GM12878 (cell line): ENCODE results near the gene KLHL8. TPM values are rescaled to one million over a fixed set of nuclear protein-coding genes. Genes with fewer than 3 reads are reported as not detected.

Experiments used
- ATAC-seq: fragments of 200-7000 bp; cut with Tn5 transposase; 3 replicates; pipeline ENCODE4 v1.9.1; 2020; ENCODE audit warnings: mild to moderate bottlenecking, moderate library complexity
- BruUV-seq: library from RNA; stranded (reverse); fragments of 400-500 nt; replicated peaks from 2 replicates; lab custom pipeline; 2021; lab: Mats Ljungman, UMichigan
- CTCF ChIA-PET: fragments of 300-600 bp; sonication (Branson Sonifier 250); formaldehyde crosslinking; extraction: SDS; loops from one replicate; lab custom pipeline; 2021; ENCODE audit warnings: inconsistent platforms; lab: Yijun Ruan, JAX
- POLR2A ChIA-PET: fragments of 350-600 bp; formaldehyde crosslinking; extraction: SDS; loops from one replicate; lab custom pipeline; 2021; ENCODE audit warnings: inconsistent platforms; lab: Charles Lee
- RAD21 ChIA-PET: fragments of 300-600 bp; sonication (Branson Sonifier 250); formaldehyde crosslinking; loops from one replicate; lab custom pipeline; 2023; ENCODE audit warnings: antibody characterized with exemption; ENCODE audit not compliant: unreplicated experiment; lab: Charles Lee
- SMC1A ChIA-PET: fragments of 300-600 bp; sonication (Branson Sonifier 250); formaldehyde crosslinking; loops from one replicate; lab custom pipeline; 2023; ENCODE audit not compliant: unreplicated experiment, uncharacterized antibody; lab: Charles Lee
- DNase-seq: peaks from one replicate; pipeline ENCODE4 v3.0.0-alpha.2; 2011; ENCODE audit warnings: low read depth, low spot score
- FAIRE-seq: peaks from 3 replicates; lab custom pipeline; 2011; peaks lifted over from hg19 to GRCh38; lab: Jason Lieb, UNC
- H2AFZ ChIP-seq: 2 replicates; pipeline ENCODE4 v1.6.0; 2011; ENCODE audit warnings: low read depth, low read length, control low read depth; ENCODE audit not compliant: control insufficient read depth
- H3K27ac ChIP-seq: 2 replicates; pipeline ENCODE4 v1.5.1; 2011; ENCODE audit warnings: control low read depth; ENCODE audit not compliant: control insufficient read depth, insufficient read depth
- H3K27me3 ChIP-seq, 2 experiments: replicated peaks in 1 of 2; 2 replicates each; pipeline versions ENCODE4 v1.6.0 to v1.6.1; 2011; ENCODE audit warnings: low read length in 1 of 2; ENCODE audit not compliant: control insufficient read depth in 2 of 2, insufficient read depth in 2 of 2
- H3K36me3 ChIP-seq, 2 experiments: 2 replicates each; pipeline ENCODE4 v1.5.1; 2011; ENCODE audit warnings: low read length in 1 of 2; ENCODE audit not compliant: control insufficient read depth in 2 of 2, insufficient read depth in 2 of 2
- H3K4me1 ChIP-seq: 2 replicates; pipeline ENCODE4 v1.6.1; 2011; ENCODE audit warnings: mild to moderate bottlenecking, low read length, moderate library complexity, mixed read lengths; ENCODE audit not compliant: control insufficient read depth, insufficient read depth
- H3K4me2 ChIP-seq: 2 replicates; pipeline ENCODE4 v1.6.0; 2011; ENCODE audit warnings: control low read depth; ENCODE audit not compliant: control insufficient read depth, insufficient read depth
- H3K4me3 ChIP-seq: fragments of 200-600 bp; sonication (generic); 2 replicates; pipeline ENCODE4 v1.5.1; 2016
- H3K79me2 ChIP-seq: 2 replicates; pipeline ENCODE4 v1.6.0; 2011; ENCODE audit warnings: low read length; ENCODE audit not compliant: control insufficient read depth, insufficient read depth
- H3K9ac ChIP-seq: 2 replicates; pipeline ENCODE4 v1.8.0; 2011; ENCODE audit warnings: low read length, control low read depth, mixed read lengths; ENCODE audit not compliant: control insufficient read depth, insufficient read depth
- H3K9me3 ChIP-seq: replicated peaks from 3 replicates; pipeline ENCODE4 v1.5.1; 2011; ENCODE audit warnings: mild to moderate bottlenecking, low read length; ENCODE audit not compliant: control insufficient read depth, insufficient read depth
- H4K20me1 ChIP-seq: 2 replicates; pipeline ENCODE4 v1.6.0; 2011; ENCODE audit not compliant: control insufficient read depth, insufficient read depth
- CBFB ChIP-seq: IDR thresholded peaks from 2 replicates; pipeline ENCODE4 v1.6.1; 2016; ENCODE audit warnings: antibody characterized with exemption, low read depth
- CEBPB ChIP-seq, 2 experiments: fragments of 150-350 bp in 1 of 2; IDR thresholded peaks; 2 replicates each; pipeline ENCODE4 v1.6.1; 2012 to 2014; ENCODE audit warnings: low read depth in 2 of 2, low read length in 2 of 2, borderline replicate concordance in 1 of 2, inconsistent platforms in 1 of 2
- EP300 ChIP-seq, 2 experiments: fragments of 150-350 bp in 1 of 2; IDR thresholded peaks; 2 replicates each; pipeline ENCODE4 v1.6.1; 2011 to 2012; ENCODE audit warnings: low read depth in 2 of 2, low read length in 2 of 2, borderline replicate concordance in 1 of 2, improper control_type of control experiment in 1 of 2, inconsistent platforms in 1 of 2; ENCODE audit not compliant: control insufficient read depth in 1 of 2
- JUND ChIP-seq: IDR thresholded peaks from 2 replicates; pipeline ENCODE4 v1.6.1; 2012; ENCODE audit warnings: low read depth, mild to moderate bottlenecking, low read length, improper control_type of control experiment, moderate library complexity
- MTA2 ChIP-seq: fragments of 450-650 bp; IDR thresholded peaks from 2 replicates; pipeline ENCODE4 v1.6.1; 2016; ENCODE audit warnings: low read depth, mild to moderate bottlenecking, moderate library complexity
- PML ChIP-seq: IDR thresholded peaks from 2 replicates; pipeline ENCODE4 v1.6.1; 2012; ENCODE audit warnings: low read length, inconsistent platforms
- RAD51 ChIP-seq: fragments of 450-650 bp; IDR thresholded peaks from 2 replicates; pipeline ENCODE4 v1.6.1; 2016; ENCODE audit warnings: moderate library complexity, mild to moderate bottlenecking, inconsistent platforms
- RBBP5 ChIP-seq: fragments of 200-600 bp; sonication (generic); conservative IDR thresholded peaks from 2 replicates; pipeline ENCODE4 v1.6.1; 2016
- SIN3A ChIP-seq: IDR thresholded peaks from 2 replicates; pipeline ENCODE4 v1.6.1; 2012; ENCODE audit warnings: low read depth, low read length, improper control_type of control experiment
- TCF7 ChIP-seq: IDR thresholded peaks from 2 replicates; pipeline ENCODE4 v1.6.1; 2014; ENCODE audit warnings: antibody characterized with exemption, borderline replicate concordance
- WGBS: methylation state at CpG from one replicate; pipeline ENCODE4 v1.1.6; 2016; ENCODE audit warnings: low lambda C conversion rate; ENCODE audit not compliant: insufficient replicate concordance, insufficient coverage; ENCODE audit errors: missing lambda C conversion rate; 5-methylcytosine and 5-hydroxymethylcytosine counted together
- in situ Hi-C: fragments of 300-500 bp; cut with MboI; formaldehyde crosslinking; loops from 9 replicates; pipeline ENCODE4 v1.14.3; 2018; ENCODE audit warnings: mixed read lengths
- intact Hi-C: fragments of 100-400 bp; cut with micrococcal nuclease; formaldehyde crosslinking; loops from one replicate; pipeline ENCODE4 v1.14.2; 2022; ENCODE audit not compliant: unreplicated experiment
- polyA plus RNA-seq, 11 experiments: library from polyadenylated mRNA; depleted of rRNA in 4 of 11; unstranded in 6 of 11; stranded (reverse) in 5 of 11; fragments of >200 nt; fragmentation: Nextera tagmentation in 4 of 11; fragmentation: Illumina TruSeq in 1 of 11; extraction: Ambion mirVana in 4 of 11; extraction: Trizol in 1 of 11; gene quantifications; 1 replicate in 1 of 11; 2 replicates in 10 of 11; pipeline versions ENCODE4 v1.2.1 to v1.2.3, GENCODE V29; 2011 to 2016; ENCODE audit warnings: inconsistent platforms in 2 of 11, missing spikeins in 2 of 11, low read depth in 1 of 11
- total RNA-seq, 4 experiments: library from RNA; depleted of rRNA in 3 of 4; stranded (reverse); fragments of >200 nt in 3 of 4; fragmentation: Illumina TruSeq in 1 of 4; extraction: Trizol in 1 of 4; gene quantifications; 2 replicates each; pipeline versions ENCODE4 v1.2.1 to v1.2.3, GENCODE V29; 2013 to 2021
- TF ChIP-seq, protein P1 (sequence below): IDR thresholded peaks from 2 replicates; pipeline ENCODE4 v1.6.1; 2011; ENCODE audit warnings: borderline replicate concordance, low read depth, mild to moderate bottlenecking, moderate library complexity, low read length; ENCODE audit not compliant: insufficient read depth, poor library complexity, severe bottlenecking
- TF ChIP-seq, protein P2 (sequence below): IDR thresholded peaks from 2 replicates; pipeline ENCODE4 v1.6.1; 2011; ENCODE audit warnings: mild to moderate bottlenecking, low read depth, low read length, moderate library complexity; ENCODE audit not compliant: insufficient replicate concordance
- TF ChIP-seq, protein P3 (sequence below): fragments of 450-650 bp; IDR thresholded peaks from 2 replicates; pipeline ENCODE4 v1.6.1; 2017; ENCODE audit warnings: mild to moderate bottlenecking, moderate library complexity
- TF ChIP-seq, protein P4 (sequence below): fragments of 450-650 bp; IDR thresholded peaks from 2 replicates; pipeline ENCODE4 v1.6.1; 2017; ENCODE audit warnings: mild to moderate bottlenecking, low read depth, inconsistent platforms; ENCODE audit not compliant: poor library complexity, severe bottlenecking

The KLHL8 gene
- total and polyA plus RNA-seq, 10 of the 15 experiments (the other 5 are each of a cell fraction or from before 2014, with no cell fraction given), result 4.5 to 13.1 (median 9.0) TPM

DNA sequence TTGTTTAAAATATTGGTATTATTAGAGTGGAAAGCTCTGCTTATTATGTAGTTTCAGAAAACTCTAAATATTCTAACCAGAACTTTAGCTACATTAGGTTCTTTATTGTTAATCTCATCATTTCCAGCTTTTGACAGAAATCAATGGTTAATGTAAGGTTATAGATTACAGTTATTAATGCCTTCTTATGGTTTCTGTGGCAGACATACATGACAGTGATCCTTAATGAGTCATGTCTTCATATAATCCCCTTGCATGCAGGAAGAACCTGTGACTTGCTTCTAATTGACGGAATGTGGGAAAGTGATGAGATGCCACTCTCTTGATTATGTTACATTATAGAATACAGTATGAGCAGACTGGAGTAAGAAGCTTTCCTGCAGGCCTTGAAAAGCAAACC, 23.5 kb downstream of the KLHL8 start:
- ATAC-seq, result no peak
- no peak overlapping the region for H3K9ac ChIP-seq
- ChIA-PET CTCF (interaction anchor here (1.0 kb wide), 2 partner anchors 22 to 47 kb away, joined by 3 to 6 read pairs; no protein-coding TSS in a partner anchor), SMC1A (interaction anchor here (0.9 to 1.5 kb wide), 6 partner anchors 10 to 45 kb away, joined by 3 to 6 read pairs (median 3); no protein-coding TSS in a partner anchor), POLR2A (interaction anchor here (0.6 to 0.8 kb wide), 3 partner anchors 9 to 80 kb away, joined by 3 to 4 read pairs (median 3); no protein-coding TSS in a partner anchor), RAD21 (interaction anchor here (0.8 kb wide), 1 partner anchor 252 kb away, joined by 3 read pairs; no protein-coding TSS in a partner anchor)
- no TSS peak for BruUV-seq
- WGBS, result 88% methylated on average over 1 of the region's 1 CpG
- no peak overlapping the region for H2AFZ ChIP-seq
- intact Hi-C loops (no loop called here), in situ Hi-C loops (no loop called here)
- no peak overlapping the region for H3K27ac ChIP-seq
- H3K4me3 ChIP-seq, result no peak overlapping the region
- DNase-seq, result no peak
- H3K27me3 ChIP-seq, result no peaks in the 10 kb centered on the region
- no peaks in the 10 kb centered on the region for H3K36me3 ChIP-seq
- no peaks in the 10 kb centered on the region; the same call in 2 of the 3 replicates for H3K9me3 ChIP-seq
- no peak overlapping the region for H3K4me2 ChIP-seq
- peaks cover 27% of the 10 kb centered on the region for H3K79me2 ChIP-seq
- peaks cover 3% of the 10 kb centered on the region; the same call in 1 of the 2 replicates for H3K4me1 ChIP-seq
- FAIRE-seq, result no peak
- no peaks in the 10 kb centered on the region for H4K20me1 ChIP-seq
- no peak for TF ChIP-seq TCF7
- TF ChIP-seq RAD51, result no peak
- TF ChIP-seq MTA2, result no peak
- TF ChIP-seq CEBPB (IDR thresholded peaks at IDR 0.05; ENCODE audit: borderline replicate concordance in 1 of 2, low read depth in 2 of 2, low read length in 2 of 2), result no peak
- TF ChIP-seq SIN3A, result no peak
- TF ChIP-seq, protein P1, sequence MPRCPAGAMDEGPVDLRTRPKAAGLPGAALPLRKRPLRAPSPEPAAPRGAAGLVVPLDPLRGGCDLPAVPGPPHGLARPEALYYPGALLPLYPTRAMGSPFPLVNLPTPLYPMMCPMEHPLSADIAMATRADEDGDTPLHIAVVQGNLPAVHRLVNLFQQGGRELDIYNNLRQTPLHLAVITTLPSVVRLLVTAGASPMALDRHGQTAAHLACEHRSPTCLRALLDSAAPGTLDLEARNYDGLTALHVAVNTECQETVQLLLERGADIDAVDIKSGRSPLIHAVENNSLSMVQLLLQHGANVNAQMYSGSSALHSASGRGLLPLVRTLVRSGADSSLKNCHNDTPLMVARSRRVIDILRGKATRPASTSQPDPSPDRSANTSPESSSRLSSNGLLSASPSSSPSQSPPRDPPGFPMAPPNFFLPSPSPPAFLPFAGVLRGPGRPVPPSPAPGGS, result no peak
- TF ChIP-seq, protein P2, sequence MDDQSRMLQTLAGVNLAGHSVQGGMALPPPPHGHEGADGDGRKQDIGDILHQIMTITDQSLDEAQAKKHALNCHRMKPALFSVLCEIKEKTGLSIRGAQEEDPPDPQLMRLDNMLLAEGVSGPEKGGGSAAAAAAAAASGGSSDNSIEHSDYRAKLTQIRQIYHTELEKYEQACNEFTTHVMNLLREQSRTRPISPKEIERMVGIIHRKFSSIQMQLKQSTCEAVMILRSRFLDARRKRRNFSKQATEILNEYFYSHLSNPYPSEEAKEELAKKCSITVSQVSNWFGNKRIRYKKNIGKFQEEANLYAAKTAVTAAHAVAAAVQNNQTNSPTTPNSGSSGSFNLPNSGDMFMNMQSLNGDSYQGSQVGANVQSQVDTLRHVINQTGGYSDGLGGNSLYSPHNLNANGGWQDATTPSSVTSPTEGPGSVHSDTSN, result no peak
- no peak for TF ChIP-seq RBBP5
- TF ChIP-seq EP300 (IDR thresholded peaks at IDR 0.05; ENCODE audit: borderline replicate concordance in 1 of 2, control insufficient read depth in 1 of 2, low read depth in 2 of 2, low read length in 2 of 2), result no peak
- TF ChIP-seq, protein P3, sequence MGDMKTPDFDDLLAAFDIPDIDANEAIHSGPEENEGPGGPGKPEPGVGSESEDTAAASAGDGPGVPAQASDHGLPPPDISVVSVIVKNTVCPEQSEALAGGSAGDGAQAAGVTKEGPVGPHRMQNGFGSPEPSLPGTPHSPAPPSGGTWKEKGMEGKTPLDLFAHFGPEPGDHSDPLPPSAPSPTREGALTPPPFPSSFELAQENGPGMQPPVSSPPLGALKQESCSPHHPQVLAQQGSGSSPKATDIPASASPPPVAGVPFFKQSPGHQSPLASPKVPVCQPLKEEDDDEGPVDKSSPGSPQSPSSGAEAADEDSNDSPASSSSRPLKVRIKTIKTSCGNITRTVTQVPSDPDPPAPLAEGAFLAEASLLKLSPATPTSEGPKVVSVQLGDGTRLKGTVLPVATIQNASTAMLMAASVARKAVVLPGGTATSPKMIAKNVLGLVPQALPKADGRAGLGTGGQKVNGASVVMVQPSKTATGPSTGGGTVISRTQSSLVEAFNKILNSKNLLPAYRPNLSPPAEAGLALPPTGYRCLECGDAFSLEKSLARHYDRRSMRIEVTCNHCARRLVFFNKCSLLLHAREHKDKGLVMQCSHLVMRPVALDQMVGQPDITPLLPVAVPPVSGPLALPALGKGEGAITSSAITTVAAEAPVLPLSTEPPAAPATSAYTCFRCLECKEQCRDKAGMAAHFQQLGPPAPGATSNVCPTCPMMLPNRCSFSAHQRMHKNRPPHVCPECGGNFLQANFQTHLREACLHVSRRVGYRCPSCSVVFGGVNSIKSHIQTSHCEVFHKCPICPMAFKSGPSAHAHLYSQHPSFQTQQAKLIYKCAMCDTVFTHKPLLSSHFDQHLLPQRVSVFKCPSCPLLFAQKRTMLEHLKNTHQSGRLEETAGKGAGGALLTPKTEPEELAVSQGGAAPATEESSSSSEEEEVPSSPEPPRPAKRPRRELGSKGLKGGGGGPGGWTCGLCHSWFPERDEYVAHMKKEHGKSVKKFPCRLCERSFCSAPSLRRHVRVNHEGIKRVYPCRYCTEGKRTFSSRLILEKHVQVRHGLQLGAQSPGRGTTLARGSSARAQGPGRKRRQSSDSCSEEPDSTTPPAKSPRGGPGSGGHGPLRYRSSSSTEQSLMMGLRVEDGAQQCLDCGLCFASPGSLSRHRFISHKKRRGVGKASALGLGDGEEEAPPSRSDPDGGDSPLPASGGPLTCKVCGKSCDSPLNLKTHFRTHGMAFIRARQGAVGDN, result no peak
- TF ChIP-seq PML, result no peak
- TF ChIP-seq JUND, result no peak
- TF ChIP-seq, protein P4, sequence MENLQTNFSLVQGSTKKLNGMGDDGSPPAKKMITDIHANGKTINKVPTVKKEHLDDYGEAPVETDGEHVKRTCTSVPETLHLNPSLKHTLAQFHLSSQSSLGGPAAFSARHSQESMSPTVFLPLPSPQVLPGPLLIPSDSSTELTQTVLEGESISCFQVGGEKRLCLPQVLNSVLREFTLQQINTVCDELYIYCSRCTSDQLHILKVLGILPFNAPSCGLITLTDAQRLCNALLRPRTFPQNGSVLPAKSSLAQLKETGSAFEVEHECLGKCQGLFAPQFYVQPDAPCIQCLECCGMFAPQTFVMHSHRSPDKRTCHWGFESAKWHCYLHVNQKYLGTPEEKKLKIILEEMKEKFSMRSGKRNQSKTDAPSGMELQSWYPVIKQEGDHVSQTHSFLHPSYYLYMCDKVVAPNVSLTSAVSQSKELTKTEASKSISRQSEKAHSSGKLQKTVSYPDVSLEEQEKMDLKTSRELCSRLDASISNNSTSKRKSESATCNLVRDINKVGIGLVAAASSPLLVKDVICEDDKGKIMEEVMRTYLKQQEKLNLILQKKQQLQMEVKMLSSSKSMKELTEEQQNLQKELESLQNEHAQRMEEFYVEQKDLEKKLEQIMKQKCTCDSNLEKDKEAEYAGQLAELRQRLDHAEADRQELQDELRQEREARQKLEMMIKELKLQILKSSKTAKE, result no peak
- TF ChIP-seq CBFB, result no peak
